ENCODE results near the gene CYRIA.

- TF ChIP-seq CTCF (conservative IDR thresholded peaks at IDR 0.05) (no peak), EZH2 (IDR thresholded peaks at IDR 0.05; ENCODE audit: low read depth) (no peak)
These were observed 29.6 kb downstream of the CYRIA start for GRCh38 chr2:16635791-16636699.
